HG03135 (cell line): Measurements from ENCODE around the gene MYH15.
"Not testable (repeated sequence)": the region's sequence is repeated elsewhere in the genome, so short reads cannot be mapped to it uniquely, and the experiment has no call there.

Experiments
- ATAC-seq: cut with Tn5 transposase; IDR thresholded peaks from one replicate; pipeline ENCODE4 v1.9.1; 2021; ENCODE audit warnings: mild to moderate bottlenecking, moderate library complexity; ENCODE audit not compliant: unreplicated experiment

Gene MYH15

GRCh38 chr3:108391917-108392593 lies 118.3 kb downstream of the MYH15 start:
- ATAC-seq, result no peak

GRCh38 chr3:108389372-108389771 lies 121.0 kb downstream of the MYH15 start:
- ATAC-seq, result no peak

- ATAC-seq, result peak; percentile 68
These were observed 122.0 kb downstream of the MYH15 start for GRCh38 chr3:108388136-108389132.

- no peak for ATAC-seq
These were observed 123.3 kb downstream of the MYH15 start for GRCh38 chr3:108387063-108387462.

- ATAC-seq, result no peak
These were observed 127.1 kb downstream of the MYH15 start for GRCh38 chr3:108383306-108383705.

GRCh38 chr3:108381529-108382140 lies 128.8 kb downstream of the MYH15 start:
- no peak for ATAC-seq

- ATAC-seq, result no peak
These were observed 130.1 kb downstream of the MYH15 start for GRCh38 chr3:108380128-108380795.

GRCh38 chr3:108378952-108379342 lies 131.4 kb downstream of the MYH15 start:
- ATAC-seq, result not testable (repeated sequence)

- no peak for ATAC-seq
These were observed 132.0 kb downstream of the MYH15 start for GRCh38 chr3:108378153-108378951.

- no peak for ATAC-seq
These were observed 133.0 kb downstream of the MYH15 start for GRCh38 chr3:108377384-108377783.

GRCh38 chr3:108376026-108376425 lies 134.4 kb downstream of the MYH15 start:
- ATAC-seq, result no peak

- no peak for ATAC-seq
These were observed 151.4 kb downstream of the MYH15 start for GRCh38 chr3:108359011-108359410.

GRCh38 chr3:108357042-108357441 lies 153.4 kb downstream of the MYH15 start:
- ATAC-seq, result no peak

- ATAC-seq, result no peak
These were observed 155.8 kb downstream of the MYH15 start for GRCh38 chr3:108354562-108354961.

- ATAC-seq, result no peak
These were observed 158.2 kb downstream of the MYH15 start for GRCh38 chr3:108352176-108352575.

- no peak for ATAC-seq
These were observed 163.8 kb downstream of the MYH15 start for GRCh38 chr3:108346301-108347227.

GRCh38 chr3:108345492-108346205 lies 164.7 kb downstream of the MYH15 start:
- ATAC-seq, result no peak

- no peak for ATAC-seq
These were observed 166.9 kb downstream of the MYH15 start for GRCh38 chr3:108343491-108343890.
